ENCODE data around the gene NDUFV1.
"Not testable (repeated sequence)": the region's sequence is repeated elsewhere in the genome, so short reads cannot be mapped to it uniquely, and the experiment has no call there.

Gene NDUFV1

DNA sequence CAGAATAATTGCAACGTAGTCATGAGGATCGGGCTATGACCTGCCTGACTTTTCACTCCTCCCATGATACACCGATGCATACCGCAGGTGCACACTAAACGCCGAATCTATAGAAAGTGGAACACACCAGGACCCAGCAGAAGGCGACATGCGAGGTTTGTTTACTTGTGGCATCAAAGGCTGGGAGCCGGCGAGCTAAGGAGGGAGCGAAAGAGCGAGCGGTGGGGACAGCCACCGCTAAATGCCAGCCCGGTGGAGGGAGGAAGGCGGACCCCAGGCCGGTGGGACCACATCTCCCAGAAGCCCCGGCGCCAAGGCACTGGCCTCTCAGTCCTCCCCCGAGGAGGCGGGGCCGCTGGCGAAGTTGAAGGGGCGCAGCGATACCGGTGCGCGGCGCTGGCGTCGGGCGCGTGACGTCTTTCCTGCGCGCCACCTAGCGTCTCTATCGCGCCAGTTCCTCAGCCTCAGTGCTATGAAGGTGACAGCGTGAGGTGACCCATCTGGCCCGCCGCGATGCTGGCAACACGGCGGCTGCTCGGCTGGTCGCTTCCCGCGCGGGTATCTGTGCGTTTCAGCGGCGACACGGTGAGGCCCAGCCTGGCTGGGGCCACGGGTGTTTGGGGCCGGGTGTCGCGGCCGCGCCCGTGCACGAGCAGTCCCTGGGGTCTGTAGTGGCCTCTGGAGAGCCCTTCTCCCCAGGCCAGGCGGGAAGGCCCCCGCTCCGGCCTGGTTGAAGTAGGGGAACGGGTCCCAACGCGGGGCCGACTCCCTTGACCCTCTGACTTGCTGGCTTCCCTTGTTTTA lies at the start of gene NDUFV1:
Gene NDUFV1 (plus strand): TSS at position 445 of the 804 bp plus-strand sequence. CDS start 69 bp downstream, at position 514.
- DNase-seq (ENCODE audit: low read depth in 1 of 2, low spot score in 1 of 2): peak; percentile 94

DNA sequence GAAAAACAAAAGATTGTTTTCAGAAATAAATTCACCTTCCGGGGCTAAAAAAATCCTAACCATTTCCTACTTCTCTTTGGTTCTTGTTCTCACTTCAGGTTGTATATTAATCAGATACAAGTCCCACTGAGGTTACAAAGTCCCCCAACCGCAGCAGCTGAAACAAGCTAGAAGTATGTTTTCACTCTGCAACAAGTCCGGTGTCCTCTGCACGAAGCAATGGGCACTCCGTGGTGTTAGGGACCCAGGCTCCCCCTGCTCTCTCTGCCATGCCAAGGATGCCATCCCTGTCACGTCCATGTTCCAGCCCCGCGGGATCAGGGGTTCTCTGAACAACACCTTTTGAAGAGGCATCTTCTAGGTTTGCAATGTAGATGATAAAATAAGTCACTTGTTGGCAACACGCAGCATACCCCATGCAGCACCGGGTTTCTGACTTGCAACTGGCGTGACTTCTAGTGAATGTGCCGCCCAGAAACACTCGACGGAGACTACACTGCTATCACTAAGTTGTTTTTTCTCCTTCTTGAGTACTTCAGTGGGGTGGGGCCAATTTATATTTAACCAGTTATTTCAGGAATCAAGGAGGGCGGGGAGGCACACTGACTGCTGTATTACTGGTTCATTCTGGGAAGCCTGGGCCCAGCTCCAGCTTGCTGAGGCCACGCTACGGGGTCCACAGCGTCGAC lies 48.5 kb upstream of the NDUFV1 start:
- no peak for DNase-seq (ENCODE audit: low read depth in 1 of 2, low spot score in 1 of 2)

DNA sequence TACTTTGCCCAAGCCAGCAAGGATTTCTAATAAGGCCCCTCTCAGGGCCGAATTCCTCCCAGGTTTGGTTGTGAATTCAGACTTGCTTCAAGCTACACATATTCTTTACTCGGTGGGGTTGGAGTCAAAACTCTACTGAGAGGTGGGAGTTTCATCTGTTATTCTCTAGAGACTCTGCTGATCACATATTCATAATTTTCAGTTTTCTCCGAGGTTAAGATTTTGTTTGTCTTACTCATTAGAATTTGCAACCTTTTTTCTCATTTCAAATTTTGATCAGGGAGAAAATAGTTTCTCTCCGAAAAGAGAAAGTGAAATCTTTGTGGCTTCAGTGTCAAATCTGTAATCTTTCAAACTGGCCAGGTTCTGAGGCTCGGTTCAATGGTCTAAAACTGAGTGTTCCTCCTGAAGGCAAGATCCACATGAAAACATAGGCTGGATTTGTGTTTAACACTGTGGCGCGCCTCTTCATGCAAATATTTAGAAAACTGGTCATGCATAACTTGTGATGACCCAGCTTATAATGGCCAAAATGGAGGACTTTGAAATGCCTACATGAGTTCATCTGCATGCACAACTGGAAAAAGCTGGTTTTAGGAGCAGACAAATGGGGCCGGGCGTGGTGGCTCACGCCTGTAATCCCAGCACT lies 44.6 kb upstream of the NDUFV1 start:
- no peak for DNase-seq (ENCODE audit: low read depth in 1 of 2, low spot score in 1 of 2)

DNA sequence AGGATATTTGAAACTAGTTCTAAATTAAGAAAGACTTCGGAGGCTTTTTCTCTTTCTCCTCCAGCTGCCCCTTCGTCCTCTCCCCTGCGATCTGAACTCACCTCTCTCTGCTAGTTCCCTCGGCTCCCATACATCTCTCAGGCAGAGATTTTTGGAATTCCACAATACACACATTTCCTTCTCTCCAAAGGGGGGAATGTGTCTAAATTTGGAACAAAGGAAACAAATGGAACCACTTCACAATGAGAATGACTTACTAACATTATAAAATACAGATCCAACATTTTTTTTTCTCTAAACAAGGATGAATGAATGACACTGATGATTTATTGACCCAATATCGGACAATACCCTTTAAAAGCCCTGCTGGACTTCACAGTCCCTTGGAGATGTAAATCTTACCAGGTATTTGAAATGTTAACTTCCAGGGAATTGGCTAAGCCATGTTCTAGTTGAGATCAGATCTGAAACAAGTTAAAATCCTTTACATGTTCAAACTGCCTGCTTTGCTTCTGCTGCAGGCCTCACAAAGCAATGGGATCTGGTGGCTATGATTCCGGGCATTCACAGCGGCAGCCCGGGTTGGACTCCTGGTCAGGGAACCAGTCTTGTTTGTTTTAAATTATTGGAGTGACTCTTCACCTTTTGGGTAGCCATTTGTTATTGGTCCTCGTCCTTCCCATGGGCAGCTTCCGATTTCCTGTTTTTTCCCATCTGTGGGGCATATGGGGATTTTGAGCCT lies 43.6 kb upstream of the NDUFV1 start:
- DNase-seq (ENCODE audit: low read depth in 1 of 2, low spot score in 1 of 2): no peak

DNA sequence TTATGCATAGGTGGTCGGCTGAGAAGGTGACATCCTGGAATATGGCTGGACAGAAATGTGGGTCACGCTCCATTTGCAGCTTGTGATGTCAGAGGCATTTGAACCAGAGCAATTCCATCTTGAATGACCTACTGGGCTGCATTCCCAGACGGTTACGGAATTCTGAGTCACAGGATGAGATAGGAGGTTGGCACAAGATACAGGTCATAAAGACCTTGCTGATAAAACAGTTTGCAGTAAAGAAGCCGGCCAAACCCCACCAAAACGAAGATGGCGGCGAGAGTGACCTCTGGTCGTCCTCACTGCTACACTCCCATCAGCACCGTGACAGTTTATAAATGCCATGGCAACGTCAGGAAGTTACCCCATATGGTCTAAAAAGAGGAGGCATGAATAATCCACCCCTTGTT lies 43.0 kb upstream of the NDUFV1 start:
- DNase-seq (ENCODE audit: low read depth in 1 of 2, low spot score in 1 of 2): not testable (repeated sequence)

DNA sequence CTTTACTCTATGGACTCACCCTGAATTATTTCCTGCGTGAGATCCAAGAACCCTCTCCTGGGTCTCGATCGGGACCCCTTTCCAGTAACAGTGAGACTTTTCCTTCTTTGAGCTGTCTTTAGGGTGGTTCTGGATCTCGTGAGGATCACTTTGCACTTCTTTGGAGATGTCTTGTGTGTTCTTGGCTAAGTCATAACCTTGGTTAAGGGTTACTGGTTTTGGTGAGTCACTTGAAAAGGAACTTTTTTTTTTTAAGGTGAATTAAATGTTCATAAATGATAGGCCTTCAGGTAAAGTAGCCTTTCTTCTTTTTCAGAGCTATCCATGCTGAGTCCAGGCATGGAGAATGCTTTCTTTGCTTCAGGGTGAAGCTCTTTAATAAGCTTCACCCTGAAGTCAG lies 42.5 kb upstream of the NDUFV1 start:
- no peak for DNase-seq (ENCODE audit: low read depth in 1 of 2, low spot score in 1 of 2)

DNA sequence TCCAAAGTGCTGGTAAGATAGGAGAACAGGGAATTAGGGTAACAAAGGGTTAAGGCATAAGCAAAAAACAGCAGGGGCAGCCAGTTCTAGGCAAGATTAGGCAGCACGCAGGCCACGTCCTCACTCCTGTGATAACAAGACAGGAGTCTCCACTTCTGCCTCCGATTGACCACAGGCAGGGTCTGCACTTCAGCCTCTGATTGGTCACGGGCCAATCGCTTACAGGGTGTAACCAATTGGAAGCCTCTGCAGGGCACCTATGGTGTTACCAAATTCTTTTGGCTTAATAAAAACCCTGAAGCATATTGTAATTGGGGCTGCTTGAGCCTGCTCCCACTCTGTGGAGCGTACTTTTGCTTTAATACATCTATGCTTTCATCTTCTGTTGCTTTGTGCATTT lies 35.3 kb upstream of the NDUFV1 start:
- DNase-seq (ENCODE audit: low read depth in 1 of 2, low spot score in 1 of 2): no peak

DNA sequence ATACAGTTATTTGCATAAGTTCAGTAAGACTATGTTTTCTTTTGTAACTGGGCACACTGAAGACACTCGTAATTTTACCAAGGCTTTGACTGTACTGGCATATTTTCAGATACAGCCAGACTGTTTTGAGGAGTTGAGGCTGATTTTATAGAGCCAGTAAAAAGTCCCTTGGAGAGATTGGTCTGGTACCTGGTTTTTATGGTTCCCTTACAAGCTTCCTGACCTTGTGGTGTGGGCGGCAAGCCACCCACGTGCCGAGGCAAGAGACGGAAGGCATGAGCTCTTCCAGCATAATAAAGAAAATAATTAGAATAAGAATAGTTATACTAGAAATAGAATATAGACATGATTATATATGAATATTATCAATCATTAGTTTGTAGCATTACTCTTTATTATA lies 34.4 kb upstream of the NDUFV1 start:
- DNase-seq (ENCODE audit: low read depth in 1 of 2, low spot score in 1 of 2): no peak

DNA sequence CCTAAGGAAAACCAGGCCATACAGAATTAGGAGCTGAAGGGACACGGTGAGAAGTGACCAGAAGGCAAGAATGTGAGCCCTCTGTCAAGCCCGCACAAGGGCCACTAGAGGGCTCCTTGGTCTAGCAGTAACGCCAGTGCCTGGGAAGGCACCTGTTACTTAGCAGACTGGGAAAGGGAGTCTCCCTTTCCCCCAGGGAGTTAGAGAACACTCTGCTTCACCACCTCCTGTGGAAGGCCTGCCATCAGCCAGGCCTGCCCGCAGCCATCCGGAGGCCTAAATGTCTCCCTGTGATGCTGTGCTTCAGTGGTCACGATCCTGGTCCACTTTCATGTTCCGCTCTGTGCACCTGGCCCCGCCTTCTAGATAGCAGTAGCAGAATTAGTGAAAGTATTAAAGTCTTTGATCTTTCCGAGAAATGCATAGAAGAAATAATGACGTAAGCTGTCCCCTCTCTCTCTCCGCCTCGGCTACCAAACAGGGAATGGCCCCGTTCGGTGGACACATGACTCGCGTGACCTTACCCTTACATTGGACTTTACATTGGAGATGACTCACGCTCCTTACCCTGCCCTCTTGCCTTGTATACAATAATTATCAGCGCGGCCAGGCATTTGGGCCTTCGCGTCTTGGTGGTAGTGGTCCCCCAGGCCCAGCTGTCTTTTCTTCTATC lies 33.9 kb upstream of the NDUFV1 start:
- DNase-seq (ENCODE audit: low read depth in 1 of 2, low spot score in 1 of 2): no peak

DNA sequence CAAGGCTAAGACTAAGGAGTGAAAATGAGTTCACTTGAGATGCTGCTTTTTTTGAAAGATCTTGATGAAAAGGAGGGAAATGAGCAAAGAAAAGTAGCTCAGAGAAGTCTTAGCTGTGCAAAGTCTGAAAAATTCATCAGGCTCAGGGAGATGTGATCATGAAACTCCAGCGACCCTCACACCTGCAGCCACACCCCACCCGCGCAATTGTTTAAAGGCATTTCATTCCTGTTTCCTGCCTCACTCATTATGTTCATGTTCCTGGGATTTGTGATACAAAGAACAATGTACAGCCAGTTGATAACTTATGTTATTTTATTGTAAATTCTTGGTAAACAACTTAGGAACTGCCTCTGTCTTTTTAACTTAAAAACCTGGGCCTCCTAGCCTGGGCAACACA lies 31.8 kb upstream of the NDUFV1 start:
- no peak for DNase-seq (ENCODE audit: low read depth in 1 of 2, low spot score in 1 of 2)

DNA sequence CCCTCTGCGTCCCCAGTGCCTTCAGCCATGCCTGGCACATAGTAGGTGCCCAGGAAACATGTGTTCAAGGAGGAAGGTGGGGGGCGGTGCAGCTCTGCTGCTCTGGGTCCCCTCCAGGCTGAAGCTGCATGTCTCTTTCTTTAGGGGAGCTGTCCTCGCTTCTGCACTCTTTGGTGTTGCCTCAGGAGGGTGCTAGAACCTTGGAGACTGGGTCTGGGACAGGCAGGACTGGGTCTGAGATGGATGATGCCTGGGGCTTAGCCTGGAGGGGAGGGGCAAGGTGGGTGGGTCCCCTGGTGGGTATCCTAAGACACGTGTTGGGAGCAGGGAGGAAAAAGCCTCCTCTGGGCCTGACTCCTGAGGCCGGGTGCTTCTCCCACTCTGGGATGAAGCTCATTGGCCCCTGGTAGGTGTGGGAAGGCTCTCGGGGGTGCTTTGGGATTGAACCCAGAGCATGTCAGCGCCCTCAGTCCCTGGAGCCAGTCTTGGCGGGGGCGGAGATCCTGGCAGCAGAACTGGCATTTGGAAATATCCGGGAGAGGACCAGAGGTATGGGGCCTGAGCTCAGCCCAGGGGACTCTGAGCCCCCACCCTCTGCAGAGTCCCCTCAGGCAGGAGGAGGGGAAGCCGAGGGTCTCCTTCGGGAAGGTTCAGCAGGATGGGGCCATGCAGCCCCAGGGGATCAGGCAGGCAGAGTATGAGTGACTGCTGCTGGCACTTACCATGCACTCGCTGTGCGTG lies 29.8 kb upstream of the NDUFV1 start:
- no peak for DNase-seq (ENCODE audit: low read depth in 1 of 2, low spot score in 1 of 2)

DNA sequence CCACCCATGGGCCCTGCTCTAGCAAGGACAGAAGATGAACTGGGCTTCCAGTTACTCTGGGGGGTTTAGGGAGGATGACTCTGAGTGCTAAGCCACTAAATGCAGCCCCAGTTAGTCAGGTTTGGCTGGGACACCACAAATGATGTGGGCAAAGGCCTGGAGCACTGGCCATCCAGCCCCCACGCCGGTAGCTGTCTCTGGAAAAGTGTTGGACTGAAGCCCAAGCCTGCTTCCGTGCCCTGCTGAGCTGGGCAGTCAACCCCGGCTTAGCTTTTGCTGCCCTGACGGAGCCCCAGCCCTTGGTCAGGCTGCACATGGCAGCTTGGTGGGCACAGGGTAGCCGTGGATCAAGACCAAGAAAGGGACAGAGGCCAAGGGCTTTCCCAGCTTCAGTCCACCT lies 28.8 kb upstream of the NDUFV1 start:
- no peak for DNase-seq (ENCODE audit: low read depth in 1 of 2, low spot score in 1 of 2)

DNA sequence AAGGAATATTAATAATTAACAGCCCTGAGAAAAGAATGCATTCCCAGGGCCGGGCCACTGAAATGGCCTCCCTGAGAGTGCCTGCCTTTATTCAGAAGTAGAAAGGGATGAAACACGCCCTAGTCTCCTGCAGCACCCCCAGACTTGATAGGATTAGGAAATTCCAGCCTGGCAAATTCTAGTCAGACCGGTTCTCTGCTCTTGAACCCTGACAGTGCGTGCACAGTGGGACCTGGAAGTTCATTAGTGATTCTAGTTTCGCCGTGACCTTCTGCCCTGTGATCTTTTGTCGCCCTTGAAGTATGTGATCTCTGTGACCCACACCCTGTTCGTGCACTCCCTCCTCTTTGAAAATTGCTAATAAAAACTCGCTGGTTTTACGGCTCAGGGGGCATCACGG lies 25.3 kb upstream of the NDUFV1 start:
- DNase-seq (ENCODE audit: low read depth in 1 of 2, low spot score in 1 of 2): no peak

DNA sequence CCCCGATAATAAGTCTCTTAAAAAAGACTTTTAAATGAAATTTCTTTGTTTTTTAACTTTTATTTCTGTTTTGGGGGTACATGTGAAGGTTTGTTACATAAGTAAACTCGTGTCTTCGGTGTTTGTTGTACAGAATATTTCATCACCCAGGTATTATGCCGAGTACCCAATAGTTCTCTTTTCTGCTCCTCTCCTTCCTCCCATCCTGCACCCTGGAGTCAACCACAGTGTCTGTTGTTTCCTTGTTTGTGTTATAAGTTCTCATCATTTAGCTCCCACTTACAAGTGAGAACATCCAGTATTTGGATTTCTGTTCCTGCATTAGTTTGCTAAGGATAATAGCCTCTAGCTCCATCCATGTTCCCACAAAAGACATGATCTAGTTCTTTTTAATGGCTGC lies 24.7 kb upstream of the NDUFV1 start:
- DNase-seq (ENCODE audit: low read depth in 1 of 2, low spot score in 1 of 2): no peak

DNA sequence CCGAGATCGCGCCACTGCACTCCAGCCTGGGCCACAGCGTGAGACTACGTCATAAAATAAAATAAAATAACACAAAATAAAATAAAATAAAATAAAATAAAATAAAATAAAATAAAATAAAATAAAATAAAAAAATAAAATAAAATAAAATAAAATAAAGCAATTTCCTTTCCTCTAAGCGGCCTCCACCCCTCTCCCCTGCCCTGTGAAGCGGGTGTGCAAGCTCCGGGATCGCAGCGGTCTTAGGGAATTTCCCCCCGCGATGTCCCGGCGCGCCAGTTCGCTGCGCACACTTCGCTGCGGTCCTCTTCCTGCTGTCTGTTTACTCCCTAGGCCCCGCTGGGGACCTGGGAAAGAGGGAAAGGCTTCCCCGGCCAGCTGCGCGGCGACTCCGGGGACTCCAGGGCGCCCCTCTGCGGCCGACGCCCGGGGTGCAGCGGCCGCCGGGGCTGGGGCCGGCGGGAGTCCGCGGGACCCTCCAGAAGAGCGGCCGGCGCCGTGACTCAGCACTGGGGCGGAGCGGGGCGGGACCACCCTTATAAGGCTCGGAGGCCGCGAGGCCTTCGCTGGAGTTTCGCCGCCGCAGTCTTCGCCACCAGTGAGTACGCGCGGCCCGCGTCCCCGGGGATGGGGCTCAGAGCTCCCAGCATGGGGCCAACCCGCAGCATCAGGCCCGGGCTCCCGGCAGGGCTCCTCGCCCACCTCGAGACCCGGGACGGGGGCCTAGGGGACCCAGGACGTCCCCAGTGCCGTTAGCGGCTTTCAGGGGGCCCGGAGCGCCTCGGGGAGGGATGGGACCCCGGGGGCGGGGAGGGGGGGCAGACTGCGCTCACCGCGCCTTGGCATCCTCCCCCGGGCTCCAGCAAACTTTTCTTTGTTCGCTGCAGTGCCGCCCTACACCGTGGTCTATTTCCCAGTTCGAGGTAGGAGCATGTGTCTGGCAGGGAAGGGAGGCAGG lies 23.2 kb upstream of the NDUFV1 start, which contains the start of gene GSTP1:
Gene GSTP1 (plus strand): TSS at position 566 of the 958 bp plus-strand sequence. CDS start 32 bp downstream, at position 598.
- DNase-seq (ENCODE audit: low read depth in 1 of 2, low spot score in 1 of 2): peak; percentile 63 to 67

DNA sequence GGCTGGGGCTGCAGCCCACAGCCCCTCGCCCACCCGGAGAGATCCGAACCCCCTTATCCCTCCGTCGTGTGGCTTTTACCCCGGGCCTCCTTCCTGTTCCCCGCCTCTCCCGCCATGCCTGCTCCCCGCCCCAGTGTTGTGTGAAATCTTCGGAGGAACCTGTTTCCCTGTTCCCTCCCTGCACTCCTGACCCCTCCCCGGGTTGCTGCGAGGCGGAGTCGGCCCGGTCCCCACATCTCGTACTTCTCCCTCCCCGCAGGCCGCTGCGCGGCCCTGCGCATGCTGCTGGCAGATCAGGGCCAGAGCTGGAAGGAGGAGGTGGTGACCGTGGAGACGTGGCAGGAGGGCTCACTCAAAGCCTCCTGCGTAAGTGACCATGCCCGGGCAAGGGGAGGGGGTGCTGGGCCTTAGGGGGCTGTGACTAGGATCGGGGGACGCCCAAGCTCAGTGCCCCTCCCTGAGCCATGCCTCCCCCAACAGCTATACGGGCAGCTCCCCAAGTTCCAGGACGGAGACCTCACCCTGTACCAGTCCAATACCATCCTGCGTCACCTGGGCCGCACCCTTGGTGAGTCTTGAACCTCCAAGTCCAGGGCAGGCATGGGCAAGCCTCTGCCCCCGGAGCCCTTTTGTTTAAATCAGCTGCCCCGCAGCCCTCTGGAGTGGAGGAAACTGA lies 22.4 kb upstream of the NDUFV1 start:
- DNase-seq (ENCODE audit: low read depth in 1 of 2, low spot score in 1 of 2): no peak

DNA sequence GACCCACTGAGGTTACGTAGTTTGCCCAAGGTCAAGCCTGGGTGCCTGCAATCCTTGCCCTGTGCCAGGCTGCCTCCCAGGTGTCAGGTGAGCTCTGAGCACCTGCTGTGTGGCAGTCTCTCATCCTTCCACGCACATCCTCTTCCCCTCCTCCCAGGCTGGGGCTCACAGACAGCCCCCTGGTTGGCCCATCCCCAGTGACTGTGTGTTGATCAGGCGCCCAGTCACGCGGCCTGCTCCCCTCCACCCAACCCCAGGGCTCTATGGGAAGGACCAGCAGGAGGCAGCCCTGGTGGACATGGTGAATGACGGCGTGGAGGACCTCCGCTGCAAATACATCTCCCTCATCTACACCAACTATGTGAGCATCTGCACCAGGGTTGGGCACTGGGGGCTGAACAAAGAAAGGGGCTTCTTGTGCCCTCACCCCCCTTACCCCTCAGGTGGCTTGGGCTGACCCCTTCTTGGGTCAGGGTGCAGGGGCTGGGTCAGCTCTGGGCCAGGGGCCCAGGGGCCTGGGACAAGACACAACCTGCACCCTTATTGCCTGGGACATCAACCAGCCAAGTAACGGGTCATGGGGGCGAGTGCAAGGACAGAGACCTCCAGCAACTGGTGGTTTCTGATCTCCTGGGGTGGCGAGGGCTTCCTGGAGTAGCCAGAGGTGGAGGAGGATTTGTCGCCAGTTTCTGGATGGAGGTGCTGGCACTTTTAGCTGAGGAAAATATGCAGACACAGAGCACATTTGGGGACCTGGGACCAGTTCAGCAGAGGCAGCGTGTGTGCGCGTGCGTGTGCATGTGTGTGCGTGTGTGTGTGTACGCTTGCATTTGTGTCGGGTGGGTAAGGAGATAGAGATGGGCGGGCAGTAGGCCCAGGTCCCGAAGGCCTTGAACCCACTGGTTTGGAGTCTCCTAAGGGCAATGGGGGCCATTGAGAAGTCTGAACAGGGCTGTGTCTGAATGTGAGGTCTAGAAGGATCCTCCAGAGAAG lies 21.6 kb upstream of the NDUFV1 start:
- no peak for DNase-seq (ENCODE audit: low read depth in 1 of 2, low spot score in 1 of 2)
